ENCODE measurements around the gene MMAA.

DNA sequence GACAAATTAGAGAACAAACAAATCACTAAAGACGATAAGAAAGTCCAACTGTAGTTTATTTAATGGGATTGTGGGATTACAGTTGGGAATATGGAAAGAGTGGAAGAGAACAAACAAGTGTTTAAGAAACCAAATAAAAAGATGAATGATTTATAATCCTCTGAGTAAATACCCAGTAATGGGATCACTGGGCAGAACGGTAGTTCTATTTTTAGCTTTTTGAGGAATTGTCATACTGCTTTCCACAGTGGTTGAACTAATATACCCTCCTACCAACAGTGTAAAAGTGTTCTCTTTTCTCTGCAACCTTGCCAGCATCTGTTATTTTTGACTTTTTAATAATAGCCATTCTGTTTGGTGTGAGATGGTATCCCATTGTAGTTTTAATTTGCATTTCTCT is 75.7 kb downstream of the MMAA start:
- TF ChIP-seq EZH2 (IDR thresholded peaks at IDR 0.05; ENCODE audit: borderline replicate concordance, insufficient read depth, low read depth, low read length, poor library complexity, severe bottlenecking) = no peak
- TF ChIP-seq CTCF (IDR thresholded peaks at IDR 0.05) = no peak
